ENCODE data around the gene TMC7.

DNA sequence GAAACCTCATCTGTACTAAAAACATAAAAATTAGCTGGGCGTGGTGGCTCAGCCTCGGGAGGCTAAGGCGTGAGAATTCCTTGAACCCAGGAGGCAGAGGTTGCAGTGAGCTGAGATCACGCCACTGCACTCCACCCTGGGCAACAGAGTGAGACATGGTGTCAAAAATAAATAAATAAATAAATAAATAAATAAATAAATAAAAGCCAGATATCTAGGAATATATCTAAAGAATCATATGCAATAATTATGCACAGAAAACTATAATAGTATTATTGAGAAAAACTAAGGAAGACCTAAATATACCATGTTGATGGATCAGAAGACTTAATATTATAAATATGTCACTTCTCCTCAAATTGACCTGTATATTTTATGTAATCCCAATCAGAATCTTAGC, 37.0 kb downstream of the TMC7 start:
- TF ChIP-seq, protein P1, sequence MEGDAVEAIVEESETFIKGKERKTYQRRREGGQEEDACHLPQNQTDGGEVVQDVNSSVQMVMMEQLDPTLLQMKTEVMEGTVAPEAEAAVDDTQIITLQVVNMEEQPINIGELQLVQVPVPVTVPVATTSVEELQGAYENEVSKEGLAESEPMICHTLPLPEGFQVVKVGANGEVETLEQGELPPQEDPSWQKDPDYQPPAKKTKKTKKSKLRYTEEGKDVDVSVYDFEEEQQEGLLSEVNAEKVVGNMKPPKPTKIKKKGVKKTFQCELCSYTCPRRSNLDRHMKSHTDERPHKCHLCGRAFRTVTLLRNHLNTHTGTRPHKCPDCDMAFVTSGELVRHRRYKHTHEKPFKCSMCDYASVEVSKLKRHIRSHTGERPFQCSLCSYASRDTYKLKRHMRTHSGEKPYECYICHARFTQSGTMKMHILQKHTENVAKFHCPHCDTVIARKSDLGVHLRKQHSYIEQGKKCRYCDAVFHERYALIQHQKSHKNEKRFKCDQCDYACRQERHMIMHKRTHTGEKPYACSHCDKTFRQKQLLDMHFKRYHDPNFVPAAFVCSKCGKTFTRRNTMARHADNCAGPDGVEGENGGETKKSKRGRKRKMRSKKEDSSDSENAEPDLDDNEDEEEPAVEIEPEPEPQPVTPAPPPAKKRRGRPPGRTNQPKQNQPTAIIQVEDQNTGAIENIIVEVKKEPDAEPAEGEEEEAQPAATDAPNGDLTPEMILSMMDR (IDR thresholded peaks at IDR 0.05; ENCODE audit: poor library complexity): no peak
- TF ChIP-seq EZH2 (IDR thresholded peaks at IDR 0.05; ENCODE audit: borderline replicate concordance) (no peak), EZH2phosphoT487 (IDR thresholded peaks at IDR 0.05; ENCODE audit: low read depth, severe bottlenecking, unreplicated experiment) (no peak)

Measured in hepatocyte (in vitro differentiated cells).